GM18870 (cell line): Measurements from ENCODE around the gene MARCHF3.
"Not testable (repeated sequence)": the region's sequence is repeated elsewhere in the genome, so short reads cannot be mapped to it uniquely, and the experiment has no call there.

ENCODE experiments used
- ATAC-seq: cut with Tn5 transposase; IDR thresholded peaks from one replicate; pipeline ENCODE4 v1.9.1; 2021; ENCODE audit warnings: moderate library complexity; ENCODE audit not compliant: unreplicated experiment

Gene MARCHF3

GRCh38 chr5:126852841-126853271 lies 177.5 kb downstream of the MARCHF3 start:
- no peak for ATAC-seq

DNA sequence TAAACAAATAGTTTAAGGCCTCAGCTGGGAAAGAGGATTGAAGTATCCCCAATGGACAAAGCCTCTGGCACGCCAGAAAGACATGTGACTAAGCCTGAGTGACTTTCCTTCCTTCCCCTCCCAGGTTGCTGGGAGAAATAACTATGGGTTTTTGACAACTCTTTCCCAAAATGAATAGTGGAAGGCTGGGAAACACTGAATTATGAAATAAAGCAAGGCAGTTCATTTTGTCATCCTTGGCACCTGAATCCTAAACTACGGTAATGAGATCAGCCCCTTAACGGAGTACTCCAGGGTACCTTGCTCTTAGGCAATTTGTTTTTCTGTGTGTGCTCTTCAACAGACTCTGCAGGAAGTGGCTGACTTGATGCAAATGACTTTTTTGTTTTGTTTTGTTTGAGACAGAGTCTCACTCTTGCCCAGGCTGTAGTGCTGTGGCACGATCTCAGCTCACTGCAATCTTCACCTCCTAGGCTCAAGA lies 178.2 kb downstream of the MARCHF3 start:
- ATAC-seq, result peak; percentile 93

DNA sequence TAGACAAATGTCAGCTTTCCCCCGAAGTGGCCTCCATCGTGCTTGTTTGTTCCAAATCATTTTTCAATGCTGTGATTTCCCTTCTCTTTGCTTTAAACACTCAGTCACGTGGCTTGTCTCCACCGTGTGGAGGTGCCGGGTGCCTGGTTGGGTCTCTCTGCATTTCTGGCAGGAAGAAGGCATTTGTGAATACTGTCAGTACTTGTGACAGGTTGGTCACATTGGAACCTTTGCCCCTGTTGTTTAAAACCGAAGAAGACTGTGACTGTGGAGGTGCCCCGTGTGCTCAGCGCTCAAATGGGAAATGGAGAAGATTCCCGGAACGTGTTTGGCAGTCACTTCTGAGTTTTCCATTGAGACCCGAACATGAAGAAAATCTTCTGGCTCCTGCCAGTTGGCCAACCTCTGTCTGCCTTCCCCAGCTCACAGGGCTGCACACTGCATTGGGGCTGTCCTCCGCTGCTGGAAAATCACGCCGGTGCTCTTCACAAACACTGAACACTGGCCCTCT lies 178.8 kb downstream of the MARCHF3 start:
- no peak for ATAC-seq

GRCh38 chr5:126849101-126849678 lies 181.2 kb downstream of the MARCHF3 start:
- ATAC-seq, result no peak

DNA sequence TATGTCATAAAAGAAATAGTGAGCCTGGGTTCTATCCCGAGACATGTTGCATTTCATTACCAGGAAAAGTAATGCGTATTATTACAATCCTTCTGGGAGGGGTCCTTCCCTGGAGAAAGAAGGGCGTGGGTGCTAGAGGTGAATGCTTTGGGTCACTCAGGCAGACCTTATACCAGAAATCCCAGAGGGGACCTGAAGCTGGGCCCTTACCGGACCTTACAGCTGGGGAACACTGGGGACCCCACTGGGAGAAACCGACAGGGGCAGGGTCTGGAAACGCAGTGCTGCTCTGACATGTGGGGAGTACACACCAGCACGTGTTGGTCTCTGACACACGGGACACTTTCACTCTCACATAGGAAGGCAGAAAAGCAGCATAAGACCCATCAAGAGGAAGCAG lies 182.1 kb downstream of the MARCHF3 start:
- no peak for ATAC-seq

GRCh38 chr5:126847826-126848251 lies 182.5 kb downstream of the MARCHF3 start:
- no peak for ATAC-seq

- ATAC-seq, result no peak
Observed at GRCh38 chr5:126847456-126847820, 182.9 kb downstream of the MARCHF3 start.

DNA sequence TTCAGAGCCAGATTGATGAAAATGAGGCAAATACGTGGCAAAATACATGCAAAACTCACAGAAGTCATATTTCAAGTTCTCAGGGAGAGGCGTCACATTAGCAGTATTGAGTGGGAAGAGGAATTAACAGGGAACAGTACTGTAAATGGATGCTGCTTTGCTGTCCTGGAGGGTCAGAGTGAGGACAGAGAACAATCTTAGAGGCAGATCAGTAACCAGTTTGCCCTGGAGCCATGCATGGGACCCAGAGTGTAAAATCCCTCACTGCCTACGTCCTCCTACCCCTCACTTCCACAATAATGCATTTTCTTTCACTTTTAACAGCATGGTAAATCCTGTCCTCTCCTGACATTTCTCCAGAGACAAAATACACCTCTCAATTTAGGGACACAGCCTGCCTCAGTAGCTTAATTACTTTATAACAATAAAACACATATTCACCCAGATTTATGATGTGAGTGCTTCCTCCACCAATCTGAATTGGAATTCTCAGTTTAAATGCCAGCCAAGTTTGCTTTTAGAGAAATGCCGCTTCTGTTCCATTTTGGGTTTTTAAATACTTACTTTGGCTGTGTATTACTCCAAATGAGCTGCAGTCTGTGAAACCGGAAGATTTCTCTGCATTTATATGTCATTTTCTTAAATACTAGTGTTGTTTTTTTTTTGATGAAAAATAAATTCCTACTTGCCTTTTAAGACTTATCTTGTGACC lies 183.5 kb downstream of the MARCHF3 start:
- ATAC-seq, result no peak

DNA sequence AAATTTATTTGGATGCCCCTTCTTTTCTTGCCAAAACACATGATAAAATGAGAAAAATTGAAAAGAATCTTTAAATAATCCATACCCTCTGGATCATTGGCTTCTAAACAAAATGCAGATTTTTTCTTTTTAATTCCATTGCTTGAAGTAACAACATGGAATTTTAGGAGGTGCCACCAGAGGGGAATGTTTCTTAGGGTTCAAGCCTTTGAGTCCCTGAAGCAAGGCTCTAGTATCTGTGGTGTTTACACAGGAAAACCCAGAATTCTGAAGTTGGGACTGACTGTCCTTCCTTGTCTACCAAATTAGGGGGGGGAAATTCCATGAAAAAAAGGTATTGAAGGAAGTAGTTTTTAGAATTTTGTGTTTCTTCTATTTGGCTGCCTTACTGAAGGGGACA lies 184.0 kb downstream of the MARCHF3 start:
- no peak for ATAC-seq

DNA sequence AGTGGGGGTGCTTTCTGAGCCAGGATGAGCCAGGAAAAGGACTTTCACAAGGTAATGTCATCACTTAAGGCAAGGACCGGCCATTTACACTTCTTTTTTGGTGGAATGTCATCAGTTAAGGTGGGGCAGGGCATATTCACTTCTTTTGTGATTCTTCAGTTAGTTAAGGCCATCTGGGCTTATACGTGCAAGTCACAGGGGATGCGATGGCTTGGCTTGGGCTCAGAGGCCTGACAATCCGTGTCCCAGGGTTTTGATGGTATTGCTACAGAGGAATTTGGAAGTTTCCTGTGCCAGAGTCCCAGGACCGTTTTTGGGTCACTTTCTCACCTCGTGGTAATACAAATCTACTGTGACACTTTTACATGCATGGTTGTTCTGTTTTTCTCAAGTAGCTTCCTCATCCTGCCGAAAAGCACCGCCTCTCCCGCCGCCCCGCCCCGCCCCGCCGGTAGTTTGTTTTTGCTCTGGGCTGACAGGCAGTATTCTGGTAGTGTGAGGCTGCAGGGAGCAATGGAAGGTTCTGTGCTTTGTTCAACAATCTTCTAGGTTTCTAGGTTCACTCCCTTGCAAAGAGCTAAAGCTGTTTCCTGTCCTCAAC lies 184.8 kb downstream of the MARCHF3 start:
- not testable (repeated sequence) for ATAC-seq

DNA sequence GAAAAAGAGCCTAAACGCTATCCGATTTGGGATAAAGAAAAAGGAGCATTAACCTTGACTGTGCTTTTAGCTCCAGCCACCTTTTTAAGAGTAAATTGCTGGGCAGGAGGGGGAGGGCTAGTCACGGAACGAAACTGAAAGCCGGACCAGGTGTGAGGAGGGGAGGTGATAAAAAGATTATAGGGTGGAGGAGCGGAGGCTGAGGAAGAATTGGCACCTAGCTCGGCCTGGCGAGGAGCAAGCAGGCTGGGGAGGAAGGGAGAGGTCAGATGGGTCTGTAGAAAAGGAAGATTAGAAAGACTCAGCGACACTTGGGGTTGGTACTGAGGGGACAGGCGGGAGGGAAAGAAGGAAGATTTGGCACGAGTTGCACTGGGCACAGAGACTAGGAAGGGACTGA lies 187.0 kb downstream of the MARCHF3 start:
- not testable (repeated sequence) for ATAC-seq

GRCh38 chr5:126839407-126839806 lies 191.0 kb downstream of the MARCHF3 start:
- ATAC-seq, result not testable (repeated sequence)

- ATAC-seq, result no peak
Observed at GRCh38 chr5:126837906-126838539, 192.3 kb downstream of the MARCHF3 start.

- ATAC-seq, result no peak
Observed at GRCh38 chr5:126837242-126837641, 193.1 kb downstream of the MARCHF3 start.

GRCh38 chr5:126836778-126837177 lies 193.6 kb downstream of the MARCHF3 start:
- ATAC-seq, result no peak

- no peak for ATAC-seq
Observed at GRCh38 chr5:126831156-126831555, 199.2 kb downstream of the MARCHF3 start.

- ATAC-seq, result no peak
Observed at GRCh38 chr5:126830061-126830460, 200.3 kb downstream of the MARCHF3 start.

GRCh38 chr5:126829098-126829497 lies 201.3 kb downstream of the MARCHF3 start:
- no peak for ATAC-seq

DNA sequence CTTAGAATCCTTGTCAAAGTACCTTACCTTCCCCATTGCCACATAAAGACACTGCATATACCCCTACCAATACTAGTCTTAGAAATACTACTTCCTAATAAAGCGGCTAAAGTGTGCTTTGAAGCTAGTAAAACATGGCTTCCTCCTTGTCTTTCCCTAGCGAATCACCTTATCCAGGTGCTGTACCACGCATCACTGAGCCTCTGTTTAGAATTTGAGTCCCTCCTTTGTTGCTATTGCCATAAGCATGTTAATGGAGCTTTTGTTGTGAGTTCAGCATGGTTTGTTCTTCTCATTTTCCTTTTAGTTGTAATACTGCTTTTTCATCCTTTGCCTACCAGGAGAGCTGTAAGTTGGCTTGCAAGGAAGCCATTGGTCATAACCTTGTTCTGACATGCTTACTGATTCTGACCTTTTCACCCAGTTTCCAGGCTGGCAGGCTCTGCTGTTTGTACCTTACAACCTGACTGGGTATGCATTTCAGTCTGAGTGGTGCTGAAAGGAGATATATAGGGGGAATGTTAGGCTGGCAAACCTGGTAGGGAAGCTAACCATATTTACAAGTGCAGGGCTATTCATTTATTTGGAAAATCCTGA lies 203.6 kb downstream of the MARCHF3 start:
- ATAC-seq, result no peak

GRCh38 chr5:126819253-126819652 lies 211.1 kb downstream of the MARCHF3 start:
- ATAC-seq, result no peak

GRCh38 chr5:126818736-126819135 lies 211.6 kb downstream of the MARCHF3 start:
- ATAC-seq, result no peak
